ENCODE data around the gene SERTM2. TPM values are rescaled to one million over a fixed set of nuclear protein-coding genes. Genes with fewer than 3 reads are reported as not detected.
A peak's percentile ranks its signal among the peaks of the same experiment; 100 is the strongest.

SERTM2 gene
- total and polyA plus RNA-seq, 2 donors (not counting 1 experiment from before 2014, with no cell fraction given) = under 0.01 TPM; not detected in 1

DNA sequence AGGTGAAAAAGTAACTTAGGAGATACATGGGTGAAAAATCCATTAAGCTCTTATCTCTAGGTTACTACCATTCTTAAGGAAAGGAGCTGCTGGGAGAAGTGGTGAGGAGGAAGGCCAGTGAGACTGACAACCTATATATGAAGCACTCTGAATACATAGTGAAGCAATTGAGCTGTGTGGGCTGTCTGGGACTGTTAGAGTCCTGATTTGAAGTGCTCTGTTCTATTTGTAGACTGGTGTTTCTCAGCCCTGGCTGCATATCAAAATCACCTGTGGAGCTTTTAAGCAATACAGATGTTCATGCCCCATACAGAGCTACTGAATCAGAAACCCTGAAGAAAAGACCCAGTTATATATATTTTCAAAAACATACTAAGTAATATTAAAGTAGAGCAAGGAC is 3.9 kb downstream of the SERTM2 start:
- TF ChIP-seq EZH2 (IDR thresholded peaks at IDR 0.05; ENCODE audit: low read length, missing control alignments) = no peak
- TF ChIP-seq, protein P1, sequence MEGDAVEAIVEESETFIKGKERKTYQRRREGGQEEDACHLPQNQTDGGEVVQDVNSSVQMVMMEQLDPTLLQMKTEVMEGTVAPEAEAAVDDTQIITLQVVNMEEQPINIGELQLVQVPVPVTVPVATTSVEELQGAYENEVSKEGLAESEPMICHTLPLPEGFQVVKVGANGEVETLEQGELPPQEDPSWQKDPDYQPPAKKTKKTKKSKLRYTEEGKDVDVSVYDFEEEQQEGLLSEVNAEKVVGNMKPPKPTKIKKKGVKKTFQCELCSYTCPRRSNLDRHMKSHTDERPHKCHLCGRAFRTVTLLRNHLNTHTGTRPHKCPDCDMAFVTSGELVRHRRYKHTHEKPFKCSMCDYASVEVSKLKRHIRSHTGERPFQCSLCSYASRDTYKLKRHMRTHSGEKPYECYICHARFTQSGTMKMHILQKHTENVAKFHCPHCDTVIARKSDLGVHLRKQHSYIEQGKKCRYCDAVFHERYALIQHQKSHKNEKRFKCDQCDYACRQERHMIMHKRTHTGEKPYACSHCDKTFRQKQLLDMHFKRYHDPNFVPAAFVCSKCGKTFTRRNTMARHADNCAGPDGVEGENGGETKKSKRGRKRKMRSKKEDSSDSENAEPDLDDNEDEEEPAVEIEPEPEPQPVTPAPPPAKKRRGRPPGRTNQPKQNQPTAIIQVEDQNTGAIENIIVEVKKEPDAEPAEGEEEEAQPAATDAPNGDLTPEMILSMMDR (conservative IDR thresholded peaks at IDR 0.05 in 1 of 2, IDR thresholded peaks at IDR 0.05 in 1 of 2; ENCODE audit: low read depth in 1 of 2, low read length in 2 of 2) = no peak
- Histone ChIP-seq H3K4me1 (ENCODE audit: control insufficient read depth, extremely low read depth, insufficient read depth, low read length) (no peaks in the 10 kb centered on the region), H3K9me3 (ENCODE audit: control insufficient read depth, insufficient read depth, low read depth, low read length) (no peaks in the 10 kb centered on the region), H3K27ac (ENCODE audit: insufficient read depth, low read length) (no peak overlapping the region), H3K4me3 (replicated peaks in 1 of 4; ENCODE audit: control extremely low read depth in 1 of 4, insufficient read depth in 1 of 4, low read depth in 3 of 4, low read length in 4 of 4) (no peak overlapping the region), H3K27me3 (ENCODE audit: control insufficient read depth, insufficient read depth, low read length) (no peaks in the 10 kb centered on the region), H3K9ac (ENCODE audit: insufficient read depth, low read length) (no peak overlapping the region), H3K36me3 (ENCODE audit: control insufficient read depth, insufficient read depth, low read length) (no peaks in the 10 kb centered on the region), H3K4me2 (ENCODE audit: extremely low read depth, insufficient read depth, low read length) (no peak overlapping the region), H2AFZ (ENCODE audit: low read length) (no peak overlapping the region), H3K79me2 (ENCODE audit: control insufficient read depth, insufficient read depth, low read length) (no peaks in the 10 kb centered on the region), H4K20me1 (ENCODE audit: control insufficient read depth, extremely low read depth, insufficient read depth, low read length) (no peaks in the 10 kb centered on the region)
- no peak for DNase-seq (ENCODE audit: low read depth in 2 of 2)

DNA sequence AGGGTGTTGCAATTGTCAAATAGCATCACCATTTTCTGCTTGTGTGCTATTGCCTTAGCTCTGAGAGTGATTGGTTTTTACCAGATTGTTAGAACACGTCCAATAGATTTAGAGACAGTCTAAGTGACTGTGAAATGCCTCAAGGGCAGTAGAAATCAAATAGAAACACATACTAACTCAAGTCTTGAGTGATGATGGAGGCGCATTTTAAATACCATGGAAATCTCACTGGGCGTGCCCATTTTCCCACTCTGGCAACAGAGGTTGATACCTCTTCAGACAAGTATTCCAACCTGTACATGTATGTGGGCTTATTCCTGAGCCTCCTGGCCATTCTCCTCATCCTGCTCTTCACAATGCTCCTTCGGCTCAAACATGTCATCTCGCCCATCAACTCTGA is 7.2 kb downstream of the SERTM2 start:
- Histone ChIP-seq H2AFZ (ENCODE audit: low read length) (no peak overlapping the region), H3K4me2 (ENCODE audit: extremely low read depth, insufficient read depth, low read length) (no peak overlapping the region), H3K9ac (ENCODE audit: insufficient read depth, low read length) (no peak overlapping the region), H4K20me1 (ENCODE audit: control insufficient read depth, extremely low read depth, insufficient read depth, low read length) (no peaks in the 10 kb centered on the region), H3K79me2 (ENCODE audit: control insufficient read depth, insufficient read depth, low read length) (no peaks in the 10 kb centered on the region), H3K9me3 (ENCODE audit: control insufficient read depth, insufficient read depth, low read depth, low read length) (no peaks in the 10 kb centered on the region), H3K4me1 (ENCODE audit: control insufficient read depth, extremely low read depth, insufficient read depth, low read length) (no peaks in the 10 kb centered on the region), H3K4me3 (replicated peaks in 1 of 4; ENCODE audit: control extremely low read depth in 1 of 4, insufficient read depth in 1 of 4, low read depth in 3 of 4, low read length in 4 of 4) (no peak overlapping the region), H3K27ac (ENCODE audit: insufficient read depth, low read length) (no peak overlapping the region), H3K36me3 (ENCODE audit: control insufficient read depth, insufficient read depth, low read length) (no peaks in the 10 kb centered on the region), H3K27me3 (ENCODE audit: control insufficient read depth, insufficient read depth, low read length) (no peaks in the 10 kb centered on the region)
- no peak for DNase-seq (ENCODE audit: low read depth in 2 of 2)
- no peak for TF ChIP-seq EZH2 (IDR thresholded peaks at IDR 0.05; ENCODE audit: low read length, missing control alignments)
- TF ChIP-seq, protein P1 (conservative IDR thresholded peaks at IDR 0.05 in 1 of 2, IDR thresholded peaks at IDR 0.05 in 1 of 2; ENCODE audit: low read depth in 1 of 2, low read length in 2 of 2) = no peak

DNA sequence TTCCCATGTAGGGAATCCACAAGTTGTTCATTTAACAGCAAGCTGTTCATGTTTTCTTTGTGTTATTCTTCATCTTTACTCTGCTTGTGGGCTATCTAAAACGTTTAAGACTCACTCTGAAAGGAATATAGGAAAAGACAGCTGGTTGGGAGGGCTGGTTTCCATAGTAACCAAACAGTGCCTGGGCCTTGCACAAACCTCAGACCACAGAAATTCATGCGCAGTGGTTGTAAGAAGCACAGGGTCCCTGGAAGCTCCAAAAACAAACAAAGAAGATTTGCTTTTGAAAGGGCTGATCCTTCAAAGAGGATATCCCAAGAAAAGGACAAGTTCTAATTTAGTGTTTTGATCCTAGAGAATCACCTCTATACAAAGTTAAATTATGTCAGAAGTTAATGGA is 7.8 kb downstream of the SERTM2 start:
- Histone ChIP-seq H3K4me3 (replicated peaks in 1 of 4; ENCODE audit: control extremely low read depth in 1 of 4, insufficient read depth in 1 of 4, low read depth in 3 of 4, low read length in 4 of 4) (no peak overlapping the region), H3K4me2 (ENCODE audit: extremely low read depth, insufficient read depth, low read length) (no peak overlapping the region), H3K79me2 (ENCODE audit: control insufficient read depth, insufficient read depth, low read length) (no peaks in the 10 kb centered on the region), H3K4me1 (ENCODE audit: control insufficient read depth, extremely low read depth, insufficient read depth, low read length) (no peaks in the 10 kb centered on the region), H4K20me1 (ENCODE audit: control insufficient read depth, extremely low read depth, insufficient read depth, low read length) (no peaks in the 10 kb centered on the region), H3K9ac (ENCODE audit: insufficient read depth, low read length) (no peak overlapping the region), H3K9me3 (ENCODE audit: control insufficient read depth, insufficient read depth, low read depth, low read length) (no peaks in the 10 kb centered on the region), H3K27ac (ENCODE audit: insufficient read depth, low read length) (no peak overlapping the region), H2AFZ (ENCODE audit: low read length) (no peak overlapping the region), H3K36me3 (ENCODE audit: control insufficient read depth, insufficient read depth, low read length) (no peaks in the 10 kb centered on the region), H3K27me3 (ENCODE audit: control insufficient read depth, insufficient read depth, low read length) (no peaks in the 10 kb centered on the region)
- peak; percentile 9 to 80 for DNase-seq (ENCODE audit: low read depth in 2 of 2)
- TF ChIP-seq, protein P1 (conservative IDR thresholded peaks at IDR 0.05 in 1 of 2, IDR thresholded peaks at IDR 0.05 in 1 of 2; ENCODE audit: low read depth in 1 of 2, low read length in 2 of 2) = no peak
- no peak for TF ChIP-seq EZH2 (IDR thresholded peaks at IDR 0.05; ENCODE audit: low read length, missing control alignments)
